GM20431 (cell line): ENCODE data around the gene GPR75.
"Not testable (repeated sequence)": the region's sequence is repeated elsewhere in the genome, so short reads cannot be mapped to it uniquely, and the experiment has no call there.

Experiments used
- in situ Hi-C: fragments of 300-500 bp; cut with MseI, MboI; formaldehyde crosslinking; loops from one replicate; pipeline ENCODE4 v1.15.0; 2020; ENCODE audit warnings: low sequenced_read_pairs; ENCODE audit not compliant: unreplicated experiment

The GPR75 gene

GRCh38 chr2:53856272-53856671 lies 3.5 kb downstream of the GPR75 start:
- in situ Hi-C loops: no loop called here

GRCh38 chr2:53854678-53855077 lies 5.1 kb downstream of the GPR75 start:
- in situ Hi-C loops: no loop called here

- in situ Hi-C loops: no loop called here
Observed at GRCh38 chr2:53852532-53852931, 7.2 kb downstream of the GPR75 start.

GRCh38 chr2:53851052-53851757 lies 8.6 kb downstream of the GPR75 start:
- in situ Hi-C loops: not testable (repeated sequence)

GRCh38 chr2:53848062-53848461 lies 11.7 kb downstream of the GPR75 start:
- in situ Hi-C loops: no loop called here

GRCh38 chr2:53843595-53843994 lies 16.2 kb downstream of the GPR75 start:
- in situ Hi-C loops: no loop called here

GRCh38 chr2:53842891-53843290 lies 16.9 kb downstream of the GPR75 start:
- in situ Hi-C loops: no loop called here

GRCh38 chr2:53841651-53842050 lies 18.1 kb downstream of the GPR75 start:
- in situ Hi-C loops: not testable (repeated sequence)

GRCh38 chr2:53840580-53840979 lies 19.2 kb downstream of the GPR75 start:
- in situ Hi-C loops: no loop called here

- in situ Hi-C loops: not testable (repeated sequence)
Observed at GRCh38 chr2:53829980-53830290, 29.8 kb downstream of the GPR75 start.

- in situ Hi-C loops: no loop called here
Observed at GRCh38 chr2:53829273-53829979, 30.3 kb downstream of the GPR75 start.

- in situ Hi-C loops: no loop called here
Observed at GRCh38 chr2:53828331-53828730, 31.4 kb downstream of the GPR75 start.

- in situ Hi-C loops: no loop called here
Observed at GRCh38 chr2:53827398-53828175, 32.2 kb downstream of the GPR75 start.

- in situ Hi-C loops: no loop called here
Observed at GRCh38 chr2:53826587-53827397, 33.0 kb downstream of the GPR75 start.

GRCh38 chr2:53826030-53826410 lies 33.7 kb downstream of the GPR75 start:
- in situ Hi-C loops: no loop called here

- in situ Hi-C loops: not testable (repeated sequence)
Observed at GRCh38 chr2:53823639-53824038, 36.1 kb downstream of the GPR75 start.

GRCh38 chr2:53821810-53822209 lies 38.0 kb downstream of the GPR75 start:
- in situ Hi-C loops: no loop called here

- in situ Hi-C loops: no loop called here
Observed at GRCh38 chr2:53820711-53821110, 39.1 kb downstream of the GPR75 start.

- in situ Hi-C loops: no loop called here
Observed at GRCh38 chr2:53820048-53820447, 39.7 kb downstream of the GPR75 start.

GRCh38 chr2:53819634-53820033 lies 40.1 kb downstream of the GPR75 start:
- in situ Hi-C loops: no loop called here
